Hepatocyte (in vitro differentiated cells): ENCODE data around the gene ZFYVE28. TPM values are rescaled to one million over a fixed set of nuclear protein-coding genes. Genes with fewer than 3 reads are reported as not detected.

Experiments
- DNase-seq: peaks from one replicate; pipeline ENCODE4 v3.0.0-alpha.2; 2016; ENCODE audit warnings: low spot score
- H2AFZ ChIP-seq: fragments of 200-600 bp; sonication (generic); 2 replicates; pipeline ENCODE4 v1.6.0; 2016; ENCODE audit warnings: antibody characterized with exemption, mild to moderate bottlenecking
- H3K27ac ChIP-seq: fragments of 200-600 bp; sonication (generic); 2 replicates; pipeline ENCODE4 v1.5.1; 2016; ENCODE audit warnings: mild to moderate bottlenecking
- H3K27me3 ChIP-seq: fragments of 200-600 bp; sonication (generic); 2 replicates; pipeline ENCODE4 v1.6.1; 2016
- H3K36me3 ChIP-seq: fragments of 200-600 bp; sonication (generic); replicated peaks from 2 replicates; pipeline ENCODE4 v1.5.1; 2016; ENCODE audit warnings: low read depth; ENCODE audit not compliant: insufficient read depth
- H3K4me1 ChIP-seq: fragments of 200-600 bp; sonication (generic); 2 replicates; pipeline ENCODE4 v1.5.1; 2016; ENCODE audit warnings: mild to moderate bottlenecking, moderate library complexity; ENCODE audit not compliant: insufficient read depth
- H3K4me2 ChIP-seq: fragments of 200-600 bp; sonication (generic); 2 replicates; pipeline ENCODE4 v1.6.0; 2016
- H3K4me3 ChIP-seq: fragments of 200-600 bp; sonication (generic); 2 replicates; pipeline ENCODE4 v1.5.1; 2016; ENCODE audit warnings: mild to moderate bottlenecking
- H3K79me2 ChIP-seq: fragments of 200-600 bp; sonication (generic); 2 replicates; pipeline ENCODE4 v1.6.0; 2017; ENCODE audit warnings: mild to moderate bottlenecking
- H3K9me2 ChIP-seq: fragments of 200-600 bp; sonication (generic); replicated peaks from 2 replicates; pipeline ENCODE4 v1.6.0; 2017; ENCODE audit warnings: mild to moderate bottlenecking; ENCODE audit not compliant: insufficient read depth
- H3K9me3 ChIP-seq: fragments of 200-600 bp; sonication (generic); 2 replicates; pipeline ENCODE4 v1.5.1; 2016; ENCODE audit warnings: low read depth, mild to moderate bottlenecking
- H4K20me1 ChIP-seq: fragments of 200-600 bp; sonication (generic); 2 replicates; pipeline ENCODE4 v1.6.0; 2016; ENCODE audit warnings: mild to moderate bottlenecking; ENCODE audit not compliant: insufficient read depth, poor library complexity, severe bottlenecking
- CTCF ChIP-seq: fragments of 200-600 bp; sonication (generic); IDR thresholded peaks from 2 replicates; pipeline ENCODE4 v1.5.1; 2016; ENCODE audit warnings: antibody characterized with exemption, mild to moderate bottlenecking; ENCODE audit not compliant: poor library complexity
- EZH2 ChIP-seq: fragments of 200-600 bp; sonication (generic); IDR thresholded peaks from 2 replicates; pipeline ENCODE4 v1.6.1; 2016; ENCODE audit warnings: antibody characterized with exemption, mild to moderate bottlenecking, borderline replicate concordance
- EZH2phosphoT487 ChIP-seq: fragments of 200-600 bp; sonication (generic); IDR thresholded peaks from one replicate; pipeline ENCODE4 v1.6.1; 2018; ENCODE audit warnings: antibody characterized with exemption, mild to moderate bottlenecking, low read depth, moderate library complexity; ENCODE audit not compliant: unreplicated experiment, severe bottlenecking
- WGBS: methylation state at CpG from one replicate; pipeline ENCODE4 v1.1.6; 2016; ENCODE audit warnings: low lambda C conversion rate; ENCODE audit errors: missing lambda C conversion rate; 5-methylcytosine and 5-hydroxymethylcytosine counted together
- polyA plus RNA-seq: library from polyadenylated mRNA; unstranded; fragments of >200 nt; fragmentation: Nextera tagmentation; extraction: Ambion mirVana; gene quantifications from 2 replicates; pipeline ENCODE4 v1.2.1, GENCODE V29; 2016
- total RNA-seq: library from RNA; depleted of rRNA; stranded (reverse); fragments of >200 nt; gene quantifications from 2 replicates; pipeline ENCODE4 v1.2.3, GENCODE V29; 2014

Gene ZFYVE28
- total and polyA plus RNA-seq, 2 experiments from 2014 or later: 2.2 to 3.4 TPM

DNA sequence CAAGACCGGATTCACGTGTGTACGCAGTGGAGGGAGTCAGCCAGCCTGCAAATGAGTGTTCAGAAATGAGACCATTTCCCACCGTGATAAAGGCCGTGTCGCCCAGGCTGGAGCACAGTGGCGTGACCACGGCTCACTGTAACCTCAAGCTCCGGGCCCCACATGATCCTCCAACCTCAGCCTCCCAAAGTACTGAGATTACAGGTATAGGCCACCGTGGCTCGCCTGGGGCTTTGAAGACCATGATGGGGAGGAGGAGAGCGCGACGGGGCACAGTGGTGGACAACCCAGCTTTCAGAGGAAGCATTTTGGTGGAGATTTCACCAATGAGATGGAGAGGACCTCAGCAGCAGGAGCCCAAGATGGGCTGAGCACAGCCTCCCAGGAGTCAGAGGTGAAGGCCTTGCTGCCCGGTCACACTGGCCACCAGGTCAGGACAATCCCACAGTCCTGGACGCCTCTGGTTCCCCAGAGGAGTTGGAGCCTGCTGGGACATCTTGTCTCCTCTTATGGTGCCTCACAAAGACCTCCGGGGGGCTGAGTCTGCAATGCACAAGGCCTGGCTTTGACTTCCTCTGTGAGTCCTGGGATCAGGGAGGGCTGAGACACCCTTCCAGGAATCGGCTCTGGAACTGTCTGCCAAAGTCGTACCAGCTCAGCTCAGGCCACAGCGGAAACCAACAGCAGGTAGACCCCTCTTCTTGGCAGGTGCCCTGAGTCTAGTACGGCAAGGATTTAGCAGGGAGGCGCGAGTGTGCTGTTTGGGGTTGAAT is 134.1 kb downstream of the ZFYVE28 start:
- H3K79me2 ChIP-seq: no peaks in the 10 kb centered on the region
- no peaks in the 10 kb centered on the region for H3K36me3 ChIP-seq
- H3K4me1 ChIP-seq: peaks cover 9% of the 10 kb centered on the region
- H3K9me2 ChIP-seq: no peaks in the 10 kb centered on the region
- H3K9me3 ChIP-seq: no peaks in the 10 kb centered on the region
- no peak overlapping the region for H3K27ac ChIP-seq
- H3K4me2 ChIP-seq: no peak overlapping the region
- no peak for DNase-seq
- no peak overlapping the region for H2AFZ ChIP-seq
- TF ChIP-seq CTCF: no peak
- TF ChIP-seq EZH2phosphoT487: no peak
- no peak for TF ChIP-seq EZH2
- H4K20me1 ChIP-seq: no peaks in the 10 kb centered on the region
- H3K27me3 ChIP-seq: no peaks in the 10 kb centered on the region
- 97% methylated on average over 23 of the region's 23 CpGs for WGBS
- no peak overlapping the region for H3K4me3 ChIP-seq

GRCh38 chr4:2283199-2283711 is 135.2 kb downstream of the ZFYVE28 start:
- H3K9me3 ChIP-seq: no peaks in the 10 kb centered on the region
- no peaks in the 10 kb centered on the region for H4K20me1 ChIP-seq
- H3K36me3 ChIP-seq: no peaks in the 10 kb centered on the region
- WGBS: 89% methylated on average over 3 of the region's 3 CpGs
- TF ChIP-seq EZH2phosphoT487: no peak
- no peak overlapping the region for H3K4me3 ChIP-seq
- H3K79me2 ChIP-seq: no peaks in the 10 kb centered on the region
- no peaks in the 10 kb centered on the region for H3K9me2 ChIP-seq
- DNase-seq: no peak
- peaks cover 9% of the 10 kb centered on the region for H3K4me1 ChIP-seq
- H3K4me2 ChIP-seq: no peak overlapping the region
- no peaks in the 10 kb centered on the region for H3K27me3 ChIP-seq
- H2AFZ ChIP-seq: no peak overlapping the region
- no peak overlapping the region for H3K27ac ChIP-seq

DNA sequence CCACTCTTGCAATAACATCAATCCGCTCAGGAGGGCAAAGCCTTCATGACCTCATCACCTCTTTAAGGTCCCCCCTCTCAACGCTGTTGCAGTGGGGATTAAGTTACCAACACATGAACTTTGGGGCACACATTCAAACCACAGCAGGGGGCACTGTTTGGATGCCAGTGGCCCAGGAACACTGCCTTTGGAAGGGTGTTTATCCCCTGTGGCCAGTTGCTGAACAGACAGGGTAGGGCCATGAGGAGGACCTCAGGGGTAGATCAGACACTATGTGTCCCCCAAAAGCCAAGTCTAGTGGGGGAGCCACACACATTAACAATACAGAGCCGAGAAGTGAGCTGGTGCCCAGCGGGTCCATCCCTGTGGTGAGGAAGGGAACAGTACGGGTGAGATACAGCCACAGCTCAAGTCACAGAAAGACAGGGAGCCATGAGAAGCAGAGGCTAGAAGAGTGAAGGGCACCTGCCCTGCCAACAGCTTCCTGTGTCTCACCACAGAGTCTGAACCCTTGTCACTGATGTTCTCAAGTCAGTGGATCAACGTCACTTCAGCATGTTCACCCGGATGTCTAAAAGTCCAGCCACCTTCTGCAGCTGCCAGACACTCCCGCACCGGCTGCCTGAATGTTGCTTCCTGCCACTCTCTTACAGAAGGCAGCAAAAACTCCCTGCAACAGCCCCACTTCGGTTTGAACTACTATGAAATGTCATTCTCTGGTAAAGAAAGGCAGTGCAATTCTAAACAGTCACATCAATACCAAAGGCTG is 136.7 kb downstream of the ZFYVE28 start:
- Histone ChIP-seq H3K36me3 (no peaks in the 10 kb centered on the region), H3K79me2 (no peaks in the 10 kb centered on the region), H3K4me3 (no peak overlapping the region), H3K4me2 (no peak overlapping the region), H3K27ac (no peak overlapping the region), H3K9me3 (no peaks in the 10 kb centered on the region), H2AFZ (no peak overlapping the region), H3K4me1 (no peaks in the 10 kb centered on the region), H3K27me3 (no peaks in the 10 kb centered on the region), H3K9me2 (no peaks in the 10 kb centered on the region), H4K20me1 (no peaks in the 10 kb centered on the region)
- DNase-seq: no peak
- WGBS: 85% methylated on average over 10 of the region's 10 CpGs
- TF ChIP-seq CTCF (no peak), EZH2phosphoT487 (no peak), EZH2 (no peak)
